ENCODE results near the gene CCNY.

CCNY gene

DNA sequence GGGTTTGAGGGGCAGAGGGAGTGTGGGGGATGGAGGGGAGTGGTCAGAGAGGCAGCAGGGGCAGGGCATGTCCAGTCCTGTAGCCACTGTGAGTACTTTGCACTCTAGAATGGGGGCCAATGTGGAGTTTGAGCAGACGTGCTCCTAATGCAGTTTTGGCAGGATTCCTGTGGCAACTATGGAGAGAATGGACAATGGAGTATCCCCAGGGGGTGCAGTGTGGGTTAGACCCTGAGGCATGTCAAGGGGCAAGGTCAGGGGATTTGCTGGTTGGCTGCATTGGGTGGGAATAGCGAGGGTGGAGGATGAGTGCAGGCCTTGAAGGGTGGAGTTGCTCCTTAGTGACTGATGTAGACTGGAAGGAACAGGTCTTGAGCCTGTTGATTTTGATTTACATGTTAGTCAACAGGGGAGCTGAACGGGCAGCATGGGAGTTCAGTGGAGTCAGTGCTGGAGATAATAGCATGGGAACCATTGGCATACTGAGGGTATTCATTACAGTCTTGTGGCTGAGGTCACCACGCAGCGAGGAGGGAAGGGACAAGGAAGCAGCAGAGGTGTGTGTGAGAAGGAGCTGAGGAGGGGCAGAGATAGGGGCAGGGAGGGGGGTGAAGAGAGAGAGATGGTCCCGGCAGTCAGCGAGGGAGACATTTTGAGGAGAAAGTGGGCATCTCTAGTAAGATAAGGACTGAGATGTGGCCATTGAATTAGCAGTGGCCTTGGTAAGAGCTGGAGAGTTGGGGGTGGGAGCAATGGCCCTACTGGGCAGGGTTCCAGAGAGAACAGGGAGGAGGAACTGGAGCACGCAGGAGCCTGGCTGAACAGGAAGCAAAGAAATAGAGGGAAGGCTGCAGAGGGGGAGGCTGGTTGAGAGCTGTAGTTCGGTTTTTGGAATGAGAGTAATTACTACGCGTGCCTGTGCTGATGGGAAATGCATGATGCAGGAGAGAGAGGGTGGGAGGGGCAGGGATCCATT lies 112.7 kb downstream of the CCNY start:
- DNase-seq (ENCODE audit: low read depth in 3 of 3, low spot score in 1 of 3), result no peak

DNA sequence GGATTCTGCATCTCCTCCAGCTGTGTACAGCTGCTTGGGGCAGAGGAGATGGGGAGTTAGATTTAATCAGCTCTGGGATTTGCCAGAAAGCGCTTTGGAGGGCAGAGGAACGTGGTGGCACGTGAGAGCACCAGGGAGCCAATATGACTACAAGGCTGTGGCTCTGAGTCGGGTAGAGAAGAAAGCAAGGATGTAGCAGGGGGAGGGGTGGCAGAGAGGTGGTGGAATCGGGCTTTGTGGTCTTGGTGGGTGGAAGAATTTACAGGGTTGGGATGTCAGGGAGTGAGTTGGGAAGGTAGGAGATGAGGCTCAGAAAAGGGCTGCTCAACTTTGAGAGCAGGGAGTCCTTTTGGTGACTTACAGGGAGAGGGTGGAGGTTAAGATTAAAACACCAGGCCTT lies 113.6 kb downstream of the CCNY start:
- DNase-seq (ENCODE audit: low read depth in 3 of 3, low spot score in 1 of 3), result no peak

DNA sequence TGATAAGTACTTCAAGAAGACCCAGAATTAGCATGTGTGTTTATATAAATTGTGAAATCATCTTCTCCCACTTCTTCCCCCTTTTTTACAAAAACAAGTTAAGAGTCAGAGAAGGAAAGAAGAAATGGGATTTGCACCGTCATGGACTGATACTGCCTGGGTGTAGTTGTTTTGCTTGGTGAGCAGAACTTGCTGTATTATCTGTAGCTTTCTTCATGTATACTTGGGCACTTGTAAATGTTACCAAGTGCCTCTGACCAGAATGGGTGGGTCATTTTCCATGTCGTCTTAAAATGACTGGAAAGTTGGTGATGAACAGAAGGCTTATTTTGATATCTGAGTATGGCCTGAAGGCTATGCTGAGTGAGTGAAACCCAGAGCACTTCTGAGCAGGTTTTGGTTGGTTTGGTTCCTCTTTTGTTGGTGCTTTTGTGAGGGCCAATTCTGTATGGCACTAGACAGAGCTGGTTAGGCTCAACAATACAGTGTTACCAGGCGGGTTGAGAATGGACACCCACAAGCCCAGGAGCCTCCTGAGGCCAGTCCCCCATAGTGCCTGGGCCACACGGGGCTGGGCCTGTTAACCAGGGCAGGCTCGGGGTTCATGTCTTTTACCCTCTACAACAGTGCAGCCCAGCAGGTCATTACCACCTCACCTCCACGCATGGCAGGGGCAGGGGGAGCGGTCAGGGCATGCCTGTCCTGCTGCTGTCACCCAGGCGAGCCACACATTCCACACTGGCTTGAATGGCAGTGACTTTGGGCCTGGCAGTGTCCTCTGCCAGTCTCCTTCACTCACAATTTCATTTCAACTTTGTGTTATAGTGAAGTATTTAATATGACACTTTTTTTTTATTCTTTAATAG lies 115.1 kb downstream of the CCNY start:
- no peak for DNase-seq (ENCODE audit: low read depth in 3 of 3, low spot score in 1 of 3)

DNA sequence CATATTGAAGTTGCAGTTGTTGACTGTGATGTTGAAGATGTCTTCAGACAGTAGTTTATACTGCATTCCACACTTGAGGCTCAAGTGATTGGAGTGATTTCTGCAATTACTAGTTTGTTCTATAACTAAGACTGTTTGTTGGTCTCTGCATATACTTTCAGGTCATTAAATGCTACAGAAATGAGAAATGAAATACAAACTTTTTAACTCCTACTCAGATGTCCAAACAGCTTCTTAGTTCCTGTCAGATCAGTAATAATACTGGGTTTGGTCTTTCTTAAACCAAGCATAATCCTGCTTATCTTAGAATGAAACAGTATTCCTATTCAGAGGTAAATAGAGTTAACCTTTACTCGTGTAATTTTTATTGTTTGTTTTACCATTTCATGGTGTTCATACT lies 115.9 kb downstream of the CCNY start:
- no peak for DNase-seq (ENCODE audit: low read depth in 3 of 3, low spot score in 1 of 3)

DNA sequence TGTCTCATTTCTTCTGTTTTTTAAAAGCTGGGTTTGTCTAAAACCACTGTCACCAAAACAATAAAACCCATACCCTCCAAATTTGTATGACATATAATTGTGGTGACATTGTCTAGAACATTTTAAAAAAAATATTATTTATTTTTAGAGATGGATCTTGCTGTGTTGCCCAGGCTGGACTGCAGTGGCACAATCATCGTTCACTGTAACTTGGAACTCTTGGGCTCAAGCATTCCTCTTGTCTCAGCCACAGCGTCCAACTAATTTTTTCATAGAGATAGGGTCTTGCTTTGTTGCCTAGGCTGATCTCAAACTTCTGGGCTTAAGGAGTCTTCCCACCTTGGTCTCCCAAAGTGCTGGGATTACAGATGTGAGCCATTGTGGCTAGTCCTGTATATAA lies 116.5 kb downstream of the CCNY start:
- DNase-seq (ENCODE audit: low read depth in 3 of 3, low spot score in 1 of 3), result no peak

DNA sequence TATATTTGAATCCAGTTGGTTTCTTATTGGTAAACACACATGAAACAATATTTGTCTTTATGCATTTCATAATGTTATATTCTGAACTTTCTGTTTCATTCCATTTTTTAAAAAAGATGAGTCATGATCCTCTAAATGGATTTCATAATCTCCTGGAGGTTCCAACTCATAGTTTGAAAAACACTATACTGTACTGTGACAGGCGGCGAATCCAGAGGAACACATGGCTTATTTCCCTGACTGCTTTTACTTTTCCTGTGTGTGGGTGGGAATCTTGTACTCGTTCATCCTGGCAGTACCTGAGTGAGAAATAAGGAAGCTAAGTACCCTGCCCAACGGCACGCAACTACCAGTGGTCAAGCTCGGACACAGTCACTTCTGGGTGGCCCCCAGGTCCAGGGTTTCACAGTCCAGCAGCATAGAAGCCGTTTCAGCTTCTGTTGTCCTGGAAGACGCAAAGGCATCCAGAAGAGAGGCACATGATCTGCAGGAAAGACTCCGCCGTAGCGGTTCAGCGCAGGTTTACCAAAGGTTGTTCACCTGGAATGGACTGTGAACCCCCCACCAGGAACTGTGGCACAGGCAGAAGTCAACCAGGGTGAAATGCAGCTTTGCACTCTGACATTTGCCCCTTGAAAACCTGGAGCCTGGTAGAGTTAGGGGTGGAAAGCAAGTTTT lies 117.7 kb downstream of the CCNY start:
- DNase-seq (ENCODE audit: low read depth in 3 of 3, low spot score in 1 of 3), result no peak

DNA sequence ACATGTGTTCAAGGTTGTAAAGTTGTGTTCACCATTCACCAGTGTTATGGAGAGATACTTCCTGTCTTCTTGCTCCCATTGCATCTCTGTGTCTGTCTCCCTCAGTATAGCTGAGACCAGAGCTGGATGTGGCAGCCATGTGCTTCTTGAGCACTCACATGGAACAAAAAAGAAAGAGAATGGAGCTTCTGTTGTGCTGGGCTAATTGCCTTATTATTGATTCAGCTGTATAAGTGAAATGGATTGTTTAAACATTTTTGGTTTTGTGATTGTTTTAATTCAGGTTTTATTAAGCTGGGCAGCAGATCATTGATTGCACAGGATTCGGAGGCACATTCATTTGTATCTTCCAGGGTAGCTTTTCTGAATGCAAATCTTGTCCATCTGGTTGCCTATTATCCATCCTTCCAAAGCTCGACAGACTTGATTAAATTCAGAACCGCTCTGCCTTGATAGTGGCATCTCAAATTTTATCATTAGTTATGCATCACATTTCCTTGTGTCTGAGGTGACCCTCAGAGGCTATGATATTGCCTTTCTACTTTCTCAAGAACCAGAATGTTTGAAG lies 119.9 kb downstream of the CCNY start:
- DNase-seq (ENCODE audit: low read depth in 3 of 3, low spot score in 1 of 3), result no peak

DNA sequence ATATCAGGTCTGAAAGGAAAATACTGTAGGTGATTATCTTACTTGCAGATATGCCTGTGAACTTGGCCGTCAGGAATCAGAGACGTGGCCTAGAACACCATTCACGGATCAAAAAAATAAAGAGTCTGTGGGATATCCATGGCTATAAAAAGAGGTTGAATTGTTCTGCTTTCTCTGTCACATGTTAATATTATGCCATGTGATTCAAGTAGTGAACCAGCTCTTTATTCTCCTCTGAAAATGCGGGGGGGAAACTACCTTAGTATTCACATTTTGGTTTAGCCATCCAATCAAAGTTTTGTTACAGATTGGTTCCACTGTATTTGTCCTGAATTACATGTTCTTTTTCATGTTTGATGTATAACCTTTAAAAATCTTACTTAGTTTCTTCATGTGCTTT lies 120.5 kb downstream of the CCNY start:
- DNase-seq (ENCODE audit: low read depth in 3 of 3, low spot score in 1 of 3), result no peak

DNA sequence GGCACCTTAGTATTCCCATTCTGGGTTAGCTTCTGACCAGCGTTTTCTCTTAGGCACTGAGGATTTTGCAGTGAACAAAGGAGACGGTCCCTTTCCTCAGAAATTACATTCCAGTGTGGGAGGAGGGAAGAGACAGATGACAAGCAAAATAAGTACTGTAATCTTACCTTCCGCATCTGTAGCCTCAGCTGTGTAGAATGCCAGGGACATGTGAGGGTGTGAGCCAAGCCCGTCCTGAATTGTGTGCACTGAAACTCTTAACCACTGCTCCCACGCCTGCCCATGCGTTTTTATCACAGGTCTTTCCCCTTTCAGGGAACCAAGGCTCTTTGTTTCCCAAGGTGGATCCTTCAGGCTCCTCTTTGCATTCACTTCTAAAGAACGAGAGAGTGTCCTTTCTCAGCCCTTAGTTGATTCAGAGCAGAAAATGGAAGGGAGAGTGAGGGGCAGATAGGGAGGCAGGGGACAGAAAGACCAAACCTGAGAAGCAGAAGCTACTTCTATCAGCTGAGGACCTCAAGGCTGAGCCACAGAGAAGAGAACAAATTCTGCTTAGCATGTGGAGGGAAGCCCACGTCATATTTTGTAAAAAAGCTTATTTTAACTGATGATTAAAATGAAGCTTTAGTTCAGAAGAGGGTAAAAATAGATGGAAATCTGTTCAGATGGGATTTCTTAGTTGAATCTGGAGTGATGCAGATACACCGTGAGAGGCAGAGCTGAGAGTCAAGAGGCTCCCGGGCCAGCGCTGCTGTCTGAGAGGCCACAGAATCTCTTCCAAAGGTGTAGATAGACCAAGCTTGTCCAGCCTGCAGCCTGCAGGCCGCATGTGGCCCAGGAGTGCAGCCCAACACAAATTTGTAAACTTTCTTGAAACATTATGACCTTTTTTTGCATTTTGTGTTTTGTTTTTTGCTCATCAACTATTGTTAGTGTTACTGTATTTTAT lies 122.5 kb downstream of the CCNY start:
- DNase-seq (ENCODE audit: low read depth in 3 of 3, low spot score in 1 of 3), result no peak

DNA sequence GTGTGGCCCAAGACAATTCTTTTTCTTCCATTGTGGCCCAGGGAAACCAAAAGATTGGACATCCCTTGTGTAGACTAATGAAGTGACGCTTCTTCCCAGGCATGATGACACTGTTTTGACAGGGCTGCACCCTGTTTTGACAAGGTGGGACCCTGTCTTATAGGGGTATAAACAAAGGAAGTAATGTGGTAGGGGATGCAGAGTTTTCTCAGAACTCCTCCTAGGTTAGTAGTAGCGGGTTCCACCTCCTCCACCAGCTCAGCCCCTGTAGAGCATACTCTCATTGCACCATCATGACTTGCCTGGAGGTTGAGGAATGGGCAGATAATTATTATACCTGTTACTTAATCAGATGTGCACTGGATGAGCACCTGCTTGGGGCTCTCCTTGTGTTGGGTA lies 123.1 kb downstream of the CCNY start:
- no peak for DNase-seq (ENCODE audit: low read depth in 3 of 3, low spot score in 1 of 3)

DNA sequence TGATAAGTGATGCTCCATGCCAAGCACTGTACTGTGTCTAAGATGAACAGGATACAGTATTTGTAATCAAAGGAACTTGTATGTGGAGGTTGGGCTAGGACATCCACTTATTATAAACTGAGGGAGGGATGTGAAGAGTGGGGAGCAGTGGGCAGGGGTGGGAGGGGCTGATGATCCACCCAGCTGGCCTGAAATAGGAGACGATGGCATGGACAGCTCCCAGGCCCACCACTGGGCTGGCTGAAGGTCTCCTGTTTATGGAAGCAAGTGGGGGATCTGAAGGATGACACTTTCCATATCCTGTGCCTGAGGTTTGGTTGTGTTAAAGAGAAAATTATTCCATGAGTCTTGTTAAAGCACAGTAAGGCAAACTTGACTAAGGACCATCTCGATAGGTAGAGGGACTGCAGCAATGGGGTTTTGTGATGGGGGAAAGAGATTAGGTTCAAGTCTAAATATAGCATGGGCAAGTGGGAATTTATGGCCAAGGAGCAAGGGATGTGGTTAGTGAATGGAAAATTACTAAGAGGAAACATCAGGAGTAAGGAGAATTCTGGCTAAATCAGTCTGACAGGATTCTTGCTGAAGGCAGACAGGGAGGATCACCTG lies 124.6 kb downstream of the CCNY start:
- DNase-seq (ENCODE audit: low read depth in 3 of 3, low spot score in 1 of 3), result no peak

DNA sequence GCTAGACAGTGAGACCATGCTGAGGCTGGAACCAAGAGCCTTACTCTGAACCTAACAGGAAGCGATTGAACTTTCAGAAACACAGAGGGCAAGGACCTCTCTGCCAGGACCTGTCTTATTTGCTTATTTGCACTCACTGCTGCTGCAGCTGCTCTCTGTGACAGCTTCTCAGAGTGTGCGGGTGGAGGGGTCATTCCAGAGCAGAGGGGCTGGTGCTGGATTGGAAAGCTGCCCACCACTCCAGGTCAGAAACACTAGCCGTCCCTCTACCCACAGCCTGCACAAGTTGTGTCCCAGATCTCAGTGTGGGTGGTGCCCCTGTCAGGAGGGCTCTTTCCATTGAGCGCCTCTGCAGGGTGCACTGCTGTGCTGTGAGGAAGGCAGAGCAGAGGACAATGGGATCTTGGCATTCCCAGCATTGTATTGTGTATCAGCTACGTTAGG lies 126.2 kb downstream of the CCNY start:
- no peak for DNase-seq (ENCODE audit: low read depth in 3 of 3, low spot score in 1 of 3)

DNA sequence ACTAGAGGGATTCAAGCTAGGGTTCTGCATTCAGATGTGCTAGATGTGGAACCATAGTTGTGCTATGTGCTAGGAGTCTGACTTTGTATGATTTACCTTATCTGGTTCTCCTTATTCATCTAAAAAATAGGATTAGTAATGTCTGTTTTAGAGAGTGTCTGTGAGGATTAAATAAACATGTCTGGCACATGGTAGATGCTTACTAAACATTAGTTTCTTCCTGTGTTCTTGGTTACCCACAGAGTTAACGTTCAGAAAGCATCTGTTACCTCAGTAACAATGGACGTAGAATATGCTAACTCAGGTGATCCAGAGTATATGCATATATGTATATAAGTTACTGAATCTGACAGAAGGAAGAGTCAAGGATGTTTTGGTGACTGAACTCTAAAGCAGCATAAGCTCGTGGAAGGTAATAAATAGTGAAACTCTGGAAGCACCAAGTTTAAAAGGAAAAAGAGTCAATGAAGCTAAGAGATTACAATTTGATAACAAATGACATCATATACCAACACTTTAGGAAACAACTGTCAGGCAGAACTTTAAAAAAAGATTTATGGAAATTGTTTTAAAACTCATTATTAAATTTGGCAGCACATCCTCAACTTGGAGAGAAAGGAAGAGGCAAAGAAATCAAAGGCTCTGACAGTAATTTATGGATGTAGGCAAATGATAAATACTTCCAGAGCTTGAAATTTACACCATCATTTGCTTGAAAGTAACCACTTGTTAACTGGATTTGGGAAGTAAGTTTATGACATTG lies 127.0 kb downstream of the CCNY start:
- no peak for DNase-seq (ENCODE audit: low read depth in 3 of 3, low spot score in 1 of 3)

DNA sequence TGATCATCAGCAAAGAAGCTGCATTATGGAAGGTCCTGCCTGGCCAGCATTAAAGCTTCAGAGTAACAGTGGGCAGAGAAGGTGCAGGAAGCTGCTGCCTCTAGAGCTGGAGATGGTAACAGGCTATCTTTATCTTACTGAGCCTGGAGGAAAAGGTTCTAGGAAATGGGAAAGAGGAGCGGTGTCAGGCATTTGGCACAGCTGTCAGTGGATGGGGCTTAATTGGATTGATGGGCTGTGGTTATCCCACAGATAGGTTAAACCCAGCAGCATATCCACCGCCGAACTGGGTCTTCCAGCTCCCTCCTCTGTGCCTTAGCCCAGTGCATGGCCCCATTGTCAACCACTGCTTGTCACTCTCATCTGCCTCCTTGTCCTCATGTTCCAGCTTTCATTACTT lies 127.6 kb downstream of the CCNY start:
- DNase-seq (ENCODE audit: low read depth in 3 of 3, low spot score in 1 of 3), result no peak

DNA sequence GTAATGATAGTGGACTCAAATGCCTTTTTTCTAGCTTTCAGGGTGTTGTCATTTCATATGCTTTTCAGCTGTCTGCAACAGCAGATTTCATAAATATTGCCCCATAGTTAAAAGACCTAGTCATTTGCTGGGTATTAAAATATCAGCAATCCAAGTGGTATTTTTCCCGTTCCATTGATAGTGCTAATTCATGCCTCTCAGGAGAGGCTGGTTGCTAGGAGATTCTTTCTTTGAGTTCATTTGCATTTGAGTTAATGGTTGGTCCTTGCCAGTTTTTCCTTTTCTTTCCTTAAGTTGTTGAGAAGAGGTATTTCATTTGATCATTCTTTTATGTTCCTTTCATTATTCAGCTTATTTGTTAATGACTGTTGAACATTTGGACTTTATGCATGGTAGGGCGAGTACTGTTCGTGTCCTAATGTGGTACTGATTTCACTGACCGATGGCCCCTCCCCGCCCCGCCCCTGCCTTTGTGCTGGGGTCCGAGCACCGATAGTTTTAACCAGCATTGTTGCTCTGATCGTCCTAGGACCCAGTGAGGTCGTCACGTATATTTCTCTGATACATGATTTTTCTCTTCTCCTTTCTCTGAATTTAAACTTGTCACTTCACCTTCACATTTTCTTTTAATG lies 128.6 kb downstream of the CCNY start:
- no peak for DNase-seq (ENCODE audit: low read depth in 3 of 3, low spot score in 1 of 3)

DNA sequence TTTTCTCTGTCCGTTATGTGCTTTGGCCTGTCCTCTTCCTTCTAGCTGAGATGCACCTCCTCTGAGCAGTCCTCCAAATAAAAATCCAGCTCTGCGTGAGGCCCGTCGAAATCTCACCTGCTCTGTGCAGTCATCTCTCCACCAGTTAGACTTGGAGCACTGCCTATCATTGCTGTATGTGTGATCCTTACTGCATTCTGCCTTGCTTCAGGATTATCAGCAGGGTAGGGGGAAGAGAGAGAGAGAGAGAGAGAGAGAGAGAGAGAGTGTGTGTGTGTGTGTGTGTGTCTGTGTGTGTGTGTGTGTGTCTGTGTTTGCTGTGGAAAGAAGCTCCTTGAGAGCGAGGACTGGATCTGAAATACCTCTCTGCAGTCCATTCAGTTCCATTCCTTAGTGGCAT lies 129.4 kb downstream of the CCNY start:
- DNase-seq (ENCODE audit: low read depth in 3 of 3, low spot score in 1 of 3), result no peak

DNA sequence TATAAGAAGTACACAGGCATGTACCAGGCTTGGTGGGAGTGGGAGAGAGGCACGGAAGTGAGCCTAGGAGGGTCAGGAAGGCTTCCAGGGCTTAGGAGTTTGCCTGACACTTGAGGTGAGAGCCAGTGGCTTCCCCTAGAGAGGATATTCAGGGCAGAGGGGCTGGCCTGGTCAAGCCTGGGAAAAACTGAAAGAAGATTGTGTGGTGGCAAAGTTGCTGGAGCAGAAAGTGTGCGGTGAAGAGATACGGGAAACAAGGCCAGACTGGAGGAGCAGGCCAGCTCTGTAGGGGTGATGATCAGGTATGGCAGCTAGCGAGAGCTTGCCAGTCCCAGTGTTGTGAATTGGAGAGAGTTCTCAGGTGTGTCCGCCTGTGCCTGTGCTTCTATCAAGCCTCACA lies 129.9 kb downstream of the CCNY start:
- DNase-seq (ENCODE audit: low read depth in 3 of 3, low spot score in 1 of 3), result no peak

DNA sequence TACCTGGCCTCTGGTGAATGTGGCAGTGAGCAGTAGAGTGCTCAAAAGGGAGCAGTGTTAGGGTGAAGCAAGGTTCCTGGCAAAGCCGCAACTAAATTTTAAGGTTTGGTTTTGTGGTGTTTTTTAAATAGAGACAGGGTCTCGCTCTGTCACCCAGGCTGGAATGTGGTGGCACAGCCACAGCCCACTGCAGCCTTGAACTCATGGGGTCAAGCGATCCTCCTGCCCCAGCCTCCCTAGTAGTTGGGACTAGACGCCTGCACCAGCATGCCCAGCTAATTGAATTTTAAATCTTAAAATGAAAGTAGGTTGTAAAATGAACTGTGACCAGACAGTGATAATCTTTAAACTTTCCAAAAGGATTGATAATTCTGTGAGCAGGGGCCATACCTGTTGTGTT lies 130.4 kb downstream of the CCNY start:
- DNase-seq (ENCODE audit: low read depth in 3 of 3, low spot score in 1 of 3), result no peak

Measured in stimulated activated CD4-positive, alpha-beta T cell treated with anti-CD3 and anti-CD28 coated beads, TNF-alpha, amount 100 ng/mL, for 1 hour (primary cell).